Caco-2 (cell line): Measurements from ENCODE around the gene KHSRP. TPM values are rescaled to one million over a fixed set of nuclear protein-coding genes. Genes with fewer than 3 reads are reported as not detected.

Experiments used
- BruUV-seq: library from RNA; stranded (reverse); fragments of 400-500 nt; replicated peaks from 2 replicates; lab custom pipeline; 2021; lab: Mats Ljungman, UMichigan
- CTCF ChIA-PET: fragments of 300-600 bp; sonication (Branson Sonifier 250); formaldehyde crosslinking; loops from one replicate; lab custom pipeline; 2022; ENCODE audit warnings: antibody characterized with exemption; lab: Charles Lee
- POLR2A ChIA-PET: fragments of 300-600 bp; sonication (Branson Sonifier 250); formaldehyde crosslinking; loops from one replicate; lab custom pipeline; 2022; ENCODE audit warnings: antibody characterized with exemption; lab: Charles Lee
- DNase-seq, 2 experiments: peaks; one replicate each; pipeline versions ENCODE4 v3.0.0 to v3.0.0-alpha.2; 2020 to 2022
- H3K27me3 ChIP-seq: replicated peaks from 2 replicates; pipeline ENCODE4 v1.6.0; 2011; ENCODE audit warnings: low read length; ENCODE audit not compliant: control insufficient read depth, insufficient read depth
- H3K36me3 ChIP-seq: 2 replicates; pipeline ENCODE4 v1.5.1; 2011; ENCODE audit warnings: low read length; ENCODE audit not compliant: control insufficient read depth, insufficient read depth
- H3K4me1 ChIP-seq: fragments of 250-450 bp; sonication (Bioruptor Pico); 2 replicates; pipeline ENCODE4 v1.5.1; 2020; ENCODE audit warnings: mild to moderate bottlenecking
- H3K4me3 ChIP-seq: 2 replicates; pipeline ENCODE4 v1.5.1; 2011; ENCODE audit warnings: low read depth, mild to moderate bottlenecking, control low read depth, low read length
- H3K9me3 ChIP-seq: fragments of 250-450 bp; sonication (Bioruptor Pico); 2 replicates; pipeline ENCODE4 v1.5.1; 2020; ENCODE audit warnings: mild to moderate bottlenecking, moderate library complexity
- H3K27ac Mint-ChIP-seq: one replicate; pipeline ENCODE4 v1.8.0; 2022; ENCODE audit warnings: mixed read lengths; ENCODE audit not compliant: unreplicated experiment
- H3K27me3 Mint-ChIP-seq: one replicate; pipeline ENCODE4 v1.8.0; 2022; ENCODE audit warnings: mixed read lengths; ENCODE audit not compliant: insufficient read depth, unreplicated experiment
- H3K36me3 Mint-ChIP-seq: one replicate; pipeline ENCODE4 v1.8.0; 2022; ENCODE audit warnings: mild to moderate bottlenecking, mixed read lengths; ENCODE audit not compliant: insufficient read depth, unreplicated experiment
- H3K4me1 Mint-ChIP-seq: one replicate; pipeline ENCODE4 v1.8.0; 2022; ENCODE audit warnings: low read depth, mixed read lengths; ENCODE audit not compliant: unreplicated experiment
- H3K4me3 Mint-ChIP-seq: one replicate; pipeline ENCODE4 v1.8.0; 2022; ENCODE audit warnings: mild to moderate bottlenecking, moderate library complexity, mixed read lengths; ENCODE audit not compliant: unreplicated experiment
- H3K9me3 Mint-ChIP-seq: one replicate; pipeline ENCODE4 v1.8.0; 2022; ENCODE audit warnings: mixed read lengths; ENCODE audit not compliant: unreplicated experiment
- CTCF ChIP-seq, 2 experiments: fragments of 200-600 bp in 1 of 2; IDR thresholded peaks; 1 replicate in 1 of 2; 2 replicates in 1 of 2; pipeline versions ENCODE4 v1.5.1 to v1.8.0; 2011 to 2022; ENCODE audit warnings: antibody characterized with exemption in 1 of 2, control low read depth in 1 of 2, inconsistent platforms in 1 of 2, low read depth in 1 of 2, low read length in 1 of 2, mild to moderate bottlenecking in 1 of 2, moderate library complexity in 1 of 2; ENCODE audit not compliant: insufficient read depth in 1 of 2, severe bottlenecking in 1 of 2, unreplicated experiment in 1 of 2
- intact Hi-C: fragments of 100-400 bp; cut with micrococcal nuclease; formaldehyde crosslinking; loops from one replicate; pipeline ENCODE4 v1.10.0; 2022; ENCODE audit not compliant: unreplicated experiment
- total RNA-seq: library from RNA; stranded (reverse); gene quantifications from 2 replicates; pipeline ENCODE4 v1.2.3, GENCODE V29; 2022

Gene KHSRP
- total RNA-seq, 1 experiment from 2014 or later, result 610 TPM

- Mint-ChIP-seq H3K27me3 (no peaks in the 10 kb centered on the region), H3K9me3 (no peaks in the 10 kb centered on the region), H3K4me3 (peak overlapping the region; percentile 96), H3K4me1 (peaks cover 6% of the 10 kb centered on the region), H3K27ac (peak overlapping the region; percentile 99), H3K36me3 (peaks cover 55% of the 10 kb centered on the region)
- no TSS peak for BruUV-seq
- Histone ChIP-seq H3K27me3 (no peaks in the 10 kb centered on the region), H3K36me3 (no peaks in the 10 kb centered on the region; the same call in 1 of the 2 replicates), H3K9me3 (no peaks in the 10 kb centered on the region), H3K4me1 (peaks cover 23% of the 10 kb centered on the region), H3K4me3 (peak overlapping the region; percentile 97)
- ChIA-PET POLR2A (interaction anchor here (0.9 to 1.9 kb wide), 8 partner anchors 10 to 103 kb away, joined by 3 to 27 read pairs (median 12); partner anchors contain the start of genes CLPP, GTF2F1, KHSRP and SLC25A23), CTCF (interaction anchor here (0.8 to 1.5 kb wide), 7 partner anchors 9 to 247 kb away, joined by 3 to 11 read pairs (median 6); partner anchors contain the start of genes CLPP and KHSRP)
- TF ChIP-seq CTCF (IDR thresholded peaks at IDR 0.05; ENCODE audit: insufficient read depth in 1 of 2, low read depth in 1 of 2, low read length in 1 of 2, severe bottlenecking in 1 of 2, unreplicated experiment in 1 of 2), result no peak
- peak; percentile 98 for DNase-seq
- intact Hi-C loops, result loop anchor here (1.0 to 2.0 kb wide), 4 partner anchors 12 to 103 kb away; partner anchors contain the start of genes CLPP and GTF2F1
Measured at GRCh38 chr19:6373096-6373812, 51.4 kb downstream of the KHSRP start.

GRCh38 chr19:6372594-6373095 lies 52.0 kb downstream of the KHSRP start, which contains the start of gene ALKBH7:
TSS of gene ALKBH7 (plus strand) at chr19:6372794. CDS start at chr19:6372821, 27 bp downstream.
- peaks cover 1% of the 10 kb centered on the region; the same call in 1 of the 2 replicates for H3K36me3 ChIP-seq

More at GRCh38 chr19:6372594-6373095, 52.0 kb downstream of the KHSRP start, which contains the start of gene ALKBH7:
- H3K27ac Mint-ChIP-seq, result peak within 1 kb of the TSS; percentile 99
- H3K36me3 Mint-ChIP-seq, result peaks cover 49% of the 10 kb centered on the region
- intact Hi-C loops, result loop anchor here (1.0 to 2.0 kb wide), 5 partner anchors 11 to 104 kb away; partner anchors contain the start of genes CLPP and GTF2F1
- peaks cover 17% of the 10 kb centered on the region for H3K4me1 ChIP-seq
- BruUV-seq, result no TSS peak
- H3K4me1 Mint-ChIP-seq, result peaks cover 6% of the 10 kb centered on the region
- POLR2A ChIA-PET, result interaction anchor here (0.5 to 1.9 kb wide), 11 partner anchors 9 to 870 kb away, joined by 3 to 27 read pairs (median 7); partner anchors contain the start of genes CLPP, GTF2F1, KHSRP and SLC25A23
- H3K9me3 Mint-ChIP-seq, result no peaks in the 10 kb centered on the region
- CTCF ChIA-PET, result interaction anchor here (0.6 to 1.5 kb wide), 11 partner anchors 10 to 246 kb away, joined by 3 to 11 read pairs (median 5); partner anchors contain the start of genes CLPP, GTF2F1 and KHSRP
- no peaks in the 10 kb centered on the region for H3K9me3 ChIP-seq
- H3K4me3 Mint-ChIP-seq, result peak within 1 kb of the TSS; percentile 96
- peak within 1 kb of the TSS; percentile 97 for H3K4me3 ChIP-seq
- H3K27me3 Mint-ChIP-seq, result no peaks in the 10 kb centered on the region
- no peak for TF ChIP-seq CTCF (IDR thresholded peaks at IDR 0.05; ENCODE audit: insufficient read depth in 1 of 2, low read depth in 1 of 2, low read length in 1 of 2, severe bottlenecking in 1 of 2, unreplicated experiment in 1 of 2)
- DNase-seq, result peak; percentile 97 to 99
- H3K27me3 ChIP-seq, result no peaks in the 10 kb centered on the region
